G401 (cell line): Measurements from ENCODE around the gene TNIP2. TPM values are rescaled to one million over a fixed set of nuclear protein-coding genes. Genes with fewer than 3 reads are reported as not detected.
"Not testable (repeated sequence)": the region's sequence is repeated elsewhere in the genome, so short reads cannot be mapped to it uniquely, and the experiment has no call there.

Experiments used
- DNase-seq: peaks from one replicate; pipeline ENCODE4 v3.0.0-alpha.2; 2015; ENCODE audit warnings: low spot score
- in situ Hi-C: cut with HindIII; loops from 2 replicates; pipeline ENCODE4 v1.10.0; 2016; ENCODE audit warnings: low sequenced_read_pairs, mixed read lengths
- total RNA-seq: library from RNA; depleted of rRNA; stranded (reverse); fragments of >200 nt; shearing (Covaris generic); gene quantifications from 2 replicates; pipeline ENCODE4 v1.2.3, GENCODE V29; 2014

The TNIP2 gene
- total RNA-seq, 1 experiment from 2014 or later, result 42.9 TPM

DNA sequence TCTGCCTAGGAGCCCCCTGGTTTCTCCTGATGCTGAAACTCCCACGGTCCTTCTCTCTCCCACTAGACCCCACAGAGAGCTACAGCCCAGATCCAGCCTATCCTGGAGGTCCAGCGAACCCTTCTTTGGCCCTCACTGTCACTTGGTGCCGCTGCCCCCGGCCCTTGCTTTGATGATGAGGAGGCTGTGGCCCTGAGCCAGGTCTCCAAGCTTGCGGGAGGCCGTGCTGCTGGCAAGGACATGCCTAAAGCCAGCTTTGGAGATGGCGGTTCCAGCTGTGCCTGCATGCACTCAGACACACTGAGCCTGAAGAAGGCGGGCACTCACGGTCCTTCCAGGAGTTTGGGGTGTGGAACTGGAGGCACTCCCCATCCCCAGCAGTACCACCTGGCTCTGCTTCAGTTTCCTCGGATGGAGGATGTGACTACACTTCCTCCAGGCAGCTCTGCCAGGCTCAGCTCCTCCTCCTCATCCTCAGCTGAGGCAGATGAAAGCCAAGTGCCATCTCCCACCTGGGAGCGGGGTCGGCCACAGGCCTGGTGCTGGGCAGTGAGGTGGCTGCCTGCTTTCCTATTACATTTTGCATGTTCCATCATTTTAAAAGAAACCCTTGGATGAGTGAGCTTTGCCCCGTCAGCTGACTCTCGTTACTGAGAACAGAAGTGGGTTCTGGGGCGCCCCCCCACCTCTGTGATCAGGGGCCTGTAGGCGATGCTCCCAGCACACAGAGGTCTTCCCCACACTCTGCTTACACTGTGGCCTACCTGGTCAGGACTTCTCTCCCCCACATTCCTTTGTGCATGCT lies 9.0 kb downstream of the TNIP2 start:
- in situ Hi-C loops, result no loop called here
- no peak for DNase-seq

DNA sequence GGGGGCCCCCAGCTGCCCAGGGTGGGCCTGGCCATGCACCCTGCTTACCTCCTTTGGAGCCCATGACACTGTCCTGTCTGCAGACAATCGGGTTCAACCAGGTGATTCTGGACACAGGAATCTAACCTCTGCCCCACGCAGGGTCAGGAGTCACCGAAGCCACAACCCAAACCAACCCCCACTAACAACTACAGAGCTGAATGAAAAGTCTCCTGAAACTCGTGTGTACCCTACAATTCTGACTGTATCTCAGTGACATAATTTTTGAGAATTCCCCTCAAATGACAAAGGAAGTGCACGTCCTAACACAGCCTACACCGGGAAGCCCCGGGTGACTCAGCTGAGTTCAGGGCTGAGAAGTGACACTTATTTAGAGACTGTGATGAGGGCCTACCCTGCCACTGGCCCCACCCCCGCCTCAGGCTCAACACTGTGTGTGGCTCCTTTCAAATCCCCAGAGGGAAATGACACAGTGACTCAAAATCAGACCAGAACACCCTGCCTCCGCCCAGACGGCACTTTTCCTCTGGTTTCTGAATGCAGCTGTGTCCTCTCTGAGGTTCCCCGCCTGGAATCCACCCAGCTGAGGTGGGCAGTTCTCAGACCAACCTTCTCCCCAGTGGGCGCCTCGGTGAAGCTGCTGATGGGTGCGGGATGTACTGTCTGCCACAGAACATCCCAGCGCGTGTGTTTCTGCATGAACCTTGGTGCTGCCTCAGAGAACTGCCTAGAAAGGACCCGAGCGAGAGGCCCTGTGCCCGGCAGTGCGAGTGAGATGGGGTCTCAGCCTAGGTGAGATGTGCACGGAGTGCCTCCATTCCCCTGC lies 9.9 kb downstream of the TNIP2 start:
- in situ Hi-C loops, result no loop called here
- no peak for DNase-seq

DNA sequence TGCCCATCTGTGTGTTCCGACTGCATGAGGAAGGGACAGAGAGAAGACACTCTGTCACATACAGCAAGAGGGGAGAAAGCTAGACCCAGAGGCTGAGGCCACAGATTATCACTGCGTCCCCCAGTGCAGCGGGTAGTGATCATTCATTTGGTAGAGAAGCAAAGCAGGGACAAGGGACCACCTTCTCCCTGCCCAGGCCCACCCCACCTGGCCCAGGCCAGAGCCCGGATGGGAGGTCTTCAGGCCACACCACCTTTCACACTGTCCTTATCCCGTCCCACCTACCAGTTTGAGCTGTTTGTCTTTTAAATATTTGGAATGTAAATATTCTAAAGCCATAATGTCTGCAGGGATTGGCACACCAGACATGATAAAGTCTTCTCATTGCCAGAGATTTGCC lies 10.6 kb downstream of the TNIP2 start:
- in situ Hi-C loops, result no loop called here

DNA sequence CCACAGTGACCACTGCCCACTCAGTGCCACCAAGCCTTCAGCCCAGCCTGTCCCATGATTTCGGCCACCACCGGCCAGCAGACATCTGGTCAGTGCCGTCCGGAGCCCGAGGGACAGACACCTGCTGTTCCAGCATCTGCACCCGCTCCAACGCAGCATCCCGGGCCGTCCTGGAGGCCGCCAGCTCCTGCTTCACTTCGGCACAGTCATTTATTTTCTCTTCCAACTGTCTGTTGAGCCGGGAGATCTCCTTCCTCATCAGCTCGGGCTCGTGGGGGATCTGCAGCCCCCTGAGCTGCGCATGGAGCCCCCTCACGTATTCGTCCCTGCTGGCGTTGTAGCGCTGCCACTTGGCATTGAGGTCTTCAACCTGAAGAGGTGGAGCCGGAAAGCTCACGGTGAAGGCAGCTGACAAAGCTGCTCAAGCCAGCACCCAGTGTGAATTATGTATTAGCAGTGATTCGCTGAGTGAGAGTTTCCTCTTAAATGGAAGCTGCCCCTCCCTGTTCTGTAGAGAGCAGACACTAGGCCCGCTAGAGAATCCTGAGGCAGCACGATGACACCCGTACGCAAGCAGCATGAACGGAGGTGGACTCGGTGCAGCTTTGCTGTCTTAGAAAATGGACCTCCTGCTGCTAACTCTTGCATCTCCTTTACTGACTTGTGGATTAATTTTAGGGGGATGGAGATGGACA lies 11.4 kb downstream of the TNIP2 start:
- peak; percentile 69 for DNase-seq

More for the DNA sequence above, 10.6 kb downstream of the TNIP2 start:
- no peak for DNase-seq

DNA sequence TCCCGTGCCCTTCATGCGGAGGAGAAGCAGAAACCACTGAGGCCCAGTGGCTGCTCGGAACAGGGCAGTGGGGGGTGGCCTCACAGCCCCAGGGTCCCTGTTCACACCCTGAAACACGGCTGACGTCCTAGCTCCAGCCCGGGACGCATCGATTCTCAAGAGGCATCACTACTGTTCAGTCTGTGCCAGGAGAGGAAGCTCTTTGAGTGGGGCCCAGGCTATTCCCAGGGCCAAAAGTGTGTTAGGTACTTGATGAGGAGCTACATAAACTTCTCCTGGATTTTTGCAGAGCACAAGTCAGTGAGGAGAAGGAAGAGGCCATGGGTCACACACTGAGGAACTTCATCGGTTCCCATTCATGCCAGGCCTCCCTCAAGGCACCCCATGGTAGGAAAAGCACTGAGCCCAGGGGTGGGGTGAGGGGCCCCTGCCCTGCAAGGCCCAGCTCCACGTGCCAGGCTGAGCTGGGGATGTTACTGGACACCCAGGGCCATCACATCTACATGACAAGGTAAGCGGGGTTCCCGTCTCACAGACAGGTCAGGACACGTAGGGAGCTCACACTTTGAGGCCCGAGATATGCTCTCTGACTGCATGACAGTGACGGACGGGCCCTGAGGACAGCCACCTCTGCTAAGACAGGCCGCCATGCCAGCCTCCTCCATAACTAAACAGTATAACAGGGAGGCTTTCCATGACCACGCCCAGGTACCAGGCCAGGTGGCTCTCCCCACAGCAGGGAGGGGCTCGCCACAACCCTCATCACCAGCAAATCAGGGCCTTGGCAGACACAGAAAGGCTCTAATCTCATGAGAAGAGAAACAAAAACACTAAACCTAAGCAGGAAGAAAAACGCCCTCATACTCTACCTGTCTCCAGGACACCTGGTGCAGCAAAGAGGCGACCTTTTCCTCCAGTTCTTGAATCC lies 12.4 kb downstream of the TNIP2 start:
- in situ Hi-C loops, result no loop called here
- no peak for DNase-seq

More for the DNA sequence above, 11.4 kb downstream of the TNIP2 start:
- in situ Hi-C loops, result no loop called here

DNA sequence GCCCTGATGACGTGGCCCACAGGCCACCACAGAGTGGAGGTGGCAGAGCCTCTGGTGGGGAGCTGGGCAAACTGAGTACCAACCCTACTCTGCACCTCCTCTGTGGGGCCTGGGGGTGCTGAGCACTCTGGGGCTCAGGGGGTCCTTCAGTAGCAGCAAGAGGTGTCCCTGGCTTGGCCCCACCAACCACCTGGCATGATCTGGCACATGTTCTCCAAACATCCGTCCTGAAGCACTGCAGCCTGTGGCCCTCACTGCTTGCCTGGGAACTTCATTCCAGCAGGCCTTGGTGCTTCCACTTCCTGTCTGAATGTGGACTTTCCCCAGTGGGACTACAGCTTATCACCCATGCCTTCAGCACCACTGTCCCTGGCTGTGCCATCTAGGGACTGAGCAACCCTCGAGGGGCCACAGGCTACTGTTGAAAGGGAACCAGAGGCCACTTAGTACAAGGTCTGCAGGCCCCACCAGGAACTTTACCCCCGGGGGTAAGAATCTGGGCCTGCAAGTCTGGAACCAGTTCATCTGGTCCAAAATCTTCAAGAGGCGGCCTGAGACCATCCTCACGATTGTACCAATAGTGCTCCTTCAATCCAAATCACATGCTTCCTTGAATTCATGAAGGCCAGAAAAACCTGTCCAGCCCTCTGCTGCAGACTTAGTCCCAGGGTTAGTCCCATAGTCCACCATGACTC lies 13.2 kb downstream of the TNIP2 start:
- DNase-seq, result no peak
- in situ Hi-C loops, result no loop called here

DNA sequence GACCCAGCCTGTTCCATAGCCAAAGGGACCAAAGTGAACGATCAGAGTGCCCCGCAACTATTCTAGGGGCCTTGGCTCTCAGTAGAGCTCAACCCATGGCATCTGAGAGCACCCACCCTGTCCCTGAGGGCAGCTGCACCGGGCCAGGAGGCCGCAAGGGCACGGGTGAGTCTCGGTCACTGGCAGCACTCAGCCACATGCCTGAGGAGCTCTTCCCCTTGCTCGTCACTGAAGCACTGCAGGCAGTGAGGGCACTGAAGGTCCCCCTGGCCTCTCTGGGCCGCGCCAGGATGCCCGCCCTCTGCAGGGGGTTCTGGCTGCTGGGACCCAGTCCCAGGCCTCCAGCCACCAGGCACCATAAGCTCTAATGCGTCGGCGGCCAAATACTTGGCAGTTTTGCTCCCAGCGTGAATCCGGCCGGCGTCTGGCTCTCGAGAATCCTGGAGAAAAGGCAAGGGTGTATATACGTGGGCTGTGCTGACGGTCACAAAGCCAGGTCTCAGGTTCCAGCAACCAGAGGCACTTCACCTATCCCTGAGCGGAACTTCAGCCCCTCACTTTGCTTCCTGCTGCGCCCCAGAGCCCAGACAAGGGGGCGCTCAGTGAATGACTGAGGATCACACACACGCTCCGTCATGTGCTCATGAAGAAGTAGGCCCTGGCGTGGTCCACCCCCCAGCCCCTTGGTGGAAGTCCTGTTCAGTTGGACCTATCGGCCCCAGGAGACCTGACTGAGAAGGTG lies 13.9 kb downstream of the TNIP2 start:
- in situ Hi-C loops, result no loop called here

DNA sequence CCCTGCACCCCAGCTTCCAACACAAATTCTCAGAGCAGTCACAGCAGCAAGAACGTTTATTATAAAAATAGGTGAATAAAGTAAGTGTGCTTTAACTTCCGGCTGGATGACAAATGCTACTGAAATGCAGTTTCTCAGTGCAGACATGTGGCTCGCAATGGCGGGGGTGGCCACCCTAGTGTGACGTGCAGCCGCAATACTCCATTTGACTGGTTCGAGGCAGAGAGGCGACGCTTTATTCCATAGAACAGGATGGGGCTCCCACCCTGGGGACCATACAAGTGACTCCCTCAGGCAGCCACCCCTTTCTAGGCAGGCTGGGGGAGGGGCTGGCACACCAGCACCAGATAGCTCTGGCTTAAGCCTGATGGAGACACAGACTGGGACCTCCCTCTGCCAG lies 14.5 kb downstream of the TNIP2 start:
- no peak for DNase-seq
- in situ Hi-C loops, result no loop called here

More for the DNA sequence above, 13.9 kb downstream of the TNIP2 start:
- DNase-seq, result peak; percentile 39

DNA sequence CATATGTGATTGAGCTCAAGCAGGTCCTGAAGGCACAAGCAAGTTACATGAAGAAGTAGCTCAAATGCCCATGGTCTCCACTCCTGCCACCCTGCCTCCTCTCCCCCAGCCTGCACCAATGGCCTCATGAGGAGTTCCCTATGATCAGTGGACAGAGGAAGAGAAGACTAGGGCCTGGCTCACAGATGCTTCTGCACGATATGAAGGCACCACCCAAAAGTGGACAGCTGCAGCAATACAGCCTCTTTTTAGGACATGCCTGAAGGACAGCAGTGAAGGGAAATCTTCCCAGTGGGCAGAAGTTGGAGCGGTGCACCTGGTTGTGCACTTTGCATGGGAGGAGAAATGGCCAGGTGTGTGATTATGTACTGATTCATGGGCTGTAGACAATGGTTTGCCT lies 17.8 kb downstream of the TNIP2 start:
- in situ Hi-C loops, DNase-seq: not testable (repeated sequence)

DNA sequence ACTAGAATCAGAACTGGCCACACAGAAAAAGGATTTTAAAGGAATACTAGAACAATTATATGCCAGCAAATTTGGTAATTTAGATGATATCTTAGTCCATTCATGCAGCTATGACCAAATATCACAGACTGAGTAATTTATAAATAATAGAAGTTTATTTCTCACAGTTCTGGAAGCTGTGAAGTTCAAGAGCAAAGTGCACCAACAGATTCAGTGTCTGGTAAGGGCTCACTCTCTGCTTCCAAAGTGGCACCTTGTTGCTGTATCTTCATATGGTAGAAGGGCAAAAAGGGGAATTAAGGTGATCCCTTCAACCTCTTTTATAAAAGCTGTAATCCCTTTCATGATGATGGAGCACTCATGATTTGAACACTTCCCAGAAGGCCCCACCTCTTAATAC lies 20.3 kb downstream of the TNIP2 start:
- DNase-seq, result no peak
- in situ Hi-C loops, result no loop called here

DNA sequence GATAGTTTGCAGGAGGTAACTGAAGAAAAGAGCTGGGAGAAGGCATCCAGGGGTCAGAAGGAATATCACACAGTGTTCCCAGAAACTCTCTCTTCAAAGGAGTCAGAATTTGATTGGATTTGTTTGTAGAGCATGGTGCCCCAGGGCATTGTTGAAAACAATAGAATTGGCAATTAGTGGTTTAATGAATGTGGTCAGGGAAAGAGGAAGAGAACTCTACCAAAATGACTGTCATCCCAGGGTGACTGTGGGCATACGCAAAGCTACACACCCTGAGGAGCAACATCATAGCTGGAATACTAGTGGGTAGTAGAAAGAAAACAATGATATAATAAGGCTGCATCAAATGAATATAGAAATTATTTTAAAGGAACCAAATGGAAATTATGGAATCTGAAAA lies 21.5 kb downstream of the TNIP2 start:
- in situ Hi-C loops, result no loop called here
- no peak for DNase-seq

DNA sequence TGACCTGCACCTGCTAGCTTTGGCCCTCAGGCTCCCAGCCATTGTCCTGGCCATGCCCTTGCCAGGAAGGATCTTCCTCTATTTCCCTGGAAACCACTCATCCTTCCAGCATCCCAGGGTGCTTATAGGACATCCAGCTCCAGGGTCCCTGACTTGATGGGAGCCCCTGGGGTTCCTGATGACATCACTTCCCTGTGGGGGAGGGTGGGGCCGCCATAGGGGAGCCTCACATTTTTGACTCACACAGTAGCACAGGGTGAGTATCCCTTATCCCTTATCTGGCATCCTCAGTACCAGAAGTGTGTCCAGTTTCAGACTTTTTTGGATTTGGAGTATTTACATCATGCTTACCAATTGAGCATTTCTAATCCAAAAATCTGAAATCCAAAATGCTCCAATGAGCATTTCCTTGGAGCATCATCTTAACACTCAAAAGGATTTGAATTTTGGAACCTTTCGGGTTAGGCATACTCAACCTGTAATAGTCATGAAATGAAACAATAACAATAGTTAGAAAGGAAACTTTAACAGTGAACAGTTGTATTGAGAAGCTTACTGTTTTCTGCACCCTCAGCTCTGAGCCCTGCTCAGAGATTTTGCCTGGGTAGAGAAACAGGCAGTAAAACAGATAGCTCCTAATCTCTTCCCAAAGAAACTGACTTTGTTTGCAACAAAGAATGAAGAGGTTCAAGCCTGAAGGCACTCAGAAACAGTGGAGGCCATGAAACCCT lies 22.1 kb downstream of the TNIP2 start:
- no peak for DNase-seq
- in situ Hi-C loops, result no loop called here

DNA sequence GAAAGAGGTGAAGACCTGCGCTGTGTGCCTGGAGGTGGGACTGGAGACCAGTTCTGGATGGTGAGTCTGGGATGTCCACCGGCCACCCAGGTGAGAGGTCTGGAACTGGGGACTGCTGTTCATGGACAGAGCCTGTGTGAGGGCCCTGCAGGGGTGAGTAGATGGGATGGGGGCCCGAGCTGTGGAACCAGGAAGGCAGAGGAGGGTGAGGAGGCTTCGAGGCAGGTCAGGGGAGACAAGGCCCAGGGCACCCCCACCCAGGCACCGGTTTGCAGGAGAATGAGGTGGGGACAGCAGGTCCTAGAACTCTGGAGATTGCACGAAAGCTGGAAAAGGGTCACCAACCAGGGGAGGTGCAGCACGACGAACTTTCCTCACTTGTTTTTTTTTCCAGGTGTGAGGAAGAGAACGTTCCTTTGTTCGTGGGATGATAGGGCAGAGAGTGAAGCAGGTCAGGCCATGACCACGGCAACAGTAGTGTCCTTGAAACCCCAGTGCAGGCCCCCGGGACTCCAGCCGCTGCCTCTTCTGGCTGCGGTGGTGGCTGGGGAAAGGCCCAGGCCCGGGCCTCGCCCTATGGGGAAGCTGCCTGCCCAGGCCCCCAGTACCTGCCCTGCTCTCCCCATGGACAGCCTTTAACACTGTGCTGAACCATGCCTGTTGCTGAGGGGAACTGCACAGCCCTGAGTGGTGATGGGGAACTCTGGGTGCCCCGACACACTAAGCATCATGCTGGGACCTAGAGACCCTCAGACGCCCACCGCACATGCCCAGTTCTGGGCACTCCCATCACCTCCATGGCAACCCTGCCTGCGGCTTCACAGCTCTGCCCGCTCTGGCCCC lies 22.9 kb downstream of the TNIP2 start:
- in situ Hi-C loops, result no loop called here
- DNase-seq, result no peak

DNA sequence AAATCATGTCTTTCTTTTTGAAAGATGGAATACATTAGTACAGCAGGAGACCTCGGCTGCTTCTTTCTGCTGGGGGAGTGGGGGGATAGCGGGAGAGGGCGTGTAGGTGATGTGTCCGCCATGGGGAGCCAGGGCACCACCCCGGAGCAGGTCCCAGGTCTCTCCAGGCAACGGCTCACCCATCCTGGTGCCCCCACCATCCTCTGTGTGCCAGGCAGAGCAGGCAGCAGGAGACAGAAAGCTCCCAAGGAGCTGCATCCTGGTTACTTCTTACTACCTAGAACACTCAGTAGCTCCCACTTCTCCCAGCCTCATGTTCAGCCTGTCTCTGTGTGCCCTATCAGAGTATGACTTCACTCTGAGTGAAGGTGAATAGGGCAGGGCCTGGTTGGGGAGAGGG lies 23.6 kb downstream of the TNIP2 start:
- no peak for DNase-seq
- in situ Hi-C loops, result no loop called here

DNA sequence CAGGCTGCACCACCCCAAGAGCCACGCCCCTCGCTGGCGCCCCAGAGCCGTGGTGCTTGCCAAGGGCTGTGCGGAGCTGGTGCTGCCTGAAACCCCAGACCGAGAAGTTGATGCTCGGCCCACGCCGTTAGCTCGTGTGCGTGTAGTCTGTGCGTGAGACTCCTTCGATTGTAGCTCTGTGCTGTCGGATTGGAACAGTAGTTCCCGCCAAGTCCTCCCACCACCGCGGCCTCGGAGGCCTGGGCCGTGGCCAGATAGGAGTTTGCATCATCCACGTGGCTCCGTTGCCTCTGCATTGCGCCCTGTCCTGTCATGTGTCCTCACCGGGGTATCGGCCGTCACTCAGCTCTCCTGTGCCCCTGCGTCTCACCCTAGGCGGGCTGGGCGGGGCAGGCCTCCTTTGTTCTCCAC lies 24.2 kb downstream of the TNIP2 start:
- in situ Hi-C loops, result no loop called here
- DNase-seq, result no peak

DNA sequence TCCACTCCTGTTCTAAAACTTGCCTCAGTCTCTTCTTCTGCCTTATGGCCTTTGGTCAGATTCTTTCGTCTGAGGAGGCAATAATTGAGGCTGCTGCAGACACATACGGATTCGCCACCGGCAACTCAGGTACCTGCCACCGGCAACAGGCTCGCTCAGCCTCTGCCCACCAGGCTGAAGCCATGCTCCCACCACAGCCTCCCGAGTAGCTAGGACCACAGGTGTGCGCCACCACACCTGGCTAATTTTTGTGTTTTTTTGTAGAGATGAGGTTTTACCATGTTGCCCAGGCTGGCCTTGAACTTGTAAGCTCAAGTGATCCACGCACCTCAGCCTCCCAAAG lies 26.6 kb downstream of the TNIP2 start:
- no peak for DNase-seq
- in situ Hi-C loops, result no loop called here
